Hepatocyte (in vitro differentiated cells): ENCODE results near the gene SMC5. TPM values are rescaled to one million over a fixed set of nuclear protein-coding genes. Genes with fewer than 3 reads are reported as not detected.
A peak's percentile ranks its signal among the peaks of the same experiment; 100 is the strongest.

Experiments
- DNase-seq: peaks from one replicate; pipeline ENCODE4 v3.0.0-alpha.2; 2016; ENCODE audit warnings: low spot score
- H2AFZ ChIP-seq: fragments of 200-600 bp; sonication (generic); 2 replicates; pipeline ENCODE4 v1.6.0; 2016; ENCODE audit warnings: antibody characterized with exemption, mild to moderate bottlenecking
- H3K27ac ChIP-seq: fragments of 200-600 bp; sonication (generic); 2 replicates; pipeline ENCODE4 v1.5.1; 2016; ENCODE audit warnings: mild to moderate bottlenecking
- H3K27me3 ChIP-seq: fragments of 200-600 bp; sonication (generic); 2 replicates; pipeline ENCODE4 v1.6.1; 2016
- H3K36me3 ChIP-seq: fragments of 200-600 bp; sonication (generic); replicated peaks from 2 replicates; pipeline ENCODE4 v1.5.1; 2016; ENCODE audit warnings: low read depth; ENCODE audit not compliant: insufficient read depth
- H3K4me1 ChIP-seq: fragments of 200-600 bp; sonication (generic); 2 replicates; pipeline ENCODE4 v1.5.1; 2016; ENCODE audit warnings: mild to moderate bottlenecking, moderate library complexity; ENCODE audit not compliant: insufficient read depth
- H3K4me2 ChIP-seq: fragments of 200-600 bp; sonication (generic); 2 replicates; pipeline ENCODE4 v1.6.0; 2016
- H3K4me3 ChIP-seq: fragments of 200-600 bp; sonication (generic); 2 replicates; pipeline ENCODE4 v1.5.1; 2016; ENCODE audit warnings: mild to moderate bottlenecking
- H3K79me2 ChIP-seq: fragments of 200-600 bp; sonication (generic); 2 replicates; pipeline ENCODE4 v1.6.0; 2017; ENCODE audit warnings: mild to moderate bottlenecking
- H3K9me2 ChIP-seq: fragments of 200-600 bp; sonication (generic); replicated peaks from 2 replicates; pipeline ENCODE4 v1.6.0; 2017; ENCODE audit warnings: mild to moderate bottlenecking; ENCODE audit not compliant: insufficient read depth
- H3K9me3 ChIP-seq: fragments of 200-600 bp; sonication (generic); 2 replicates; pipeline ENCODE4 v1.5.1; 2016; ENCODE audit warnings: low read depth, mild to moderate bottlenecking
- H4K20me1 ChIP-seq: fragments of 200-600 bp; sonication (generic); 2 replicates; pipeline ENCODE4 v1.6.0; 2016; ENCODE audit warnings: mild to moderate bottlenecking; ENCODE audit not compliant: insufficient read depth, poor library complexity, severe bottlenecking
- EZH2 ChIP-seq: fragments of 200-600 bp; sonication (generic); IDR thresholded peaks from 2 replicates; pipeline ENCODE4 v1.6.1; 2016; ENCODE audit warnings: antibody characterized with exemption, mild to moderate bottlenecking, borderline replicate concordance
- EZH2phosphoT487 ChIP-seq: fragments of 200-600 bp; sonication (generic); IDR thresholded peaks from one replicate; pipeline ENCODE4 v1.6.1; 2018; ENCODE audit warnings: antibody characterized with exemption, mild to moderate bottlenecking, low read depth, moderate library complexity; ENCODE audit not compliant: unreplicated experiment, severe bottlenecking
- WGBS: methylation state at CpG from one replicate; pipeline ENCODE4 v1.1.6; 2016; ENCODE audit warnings: low lambda C conversion rate; ENCODE audit errors: missing lambda C conversion rate; 5-methylcytosine and 5-hydroxymethylcytosine counted together
- polyA plus RNA-seq: library from polyadenylated mRNA; unstranded; fragments of >200 nt; fragmentation: Nextera tagmentation; extraction: Ambion mirVana; gene quantifications from 2 replicates; pipeline ENCODE4 v1.2.1, GENCODE V29; 2016
- total RNA-seq: library from RNA; depleted of rRNA; stranded (reverse); fragments of >200 nt; gene quantifications from 2 replicates; pipeline ENCODE4 v1.2.3, GENCODE V29; 2014
- TF ChIP-seq, protein P1 (sequence below): fragments of 200-600 bp; sonication (generic); IDR thresholded peaks from 2 replicates; pipeline ENCODE4 v1.5.1; 2016; ENCODE audit warnings: antibody characterized with exemption, mild to moderate bottlenecking; ENCODE audit not compliant: poor library complexity

SMC5 gene
- total and polyA plus RNA-seq, 2 experiments from 2014 or later = 14.9 to 30.7 TPM

DNA sequence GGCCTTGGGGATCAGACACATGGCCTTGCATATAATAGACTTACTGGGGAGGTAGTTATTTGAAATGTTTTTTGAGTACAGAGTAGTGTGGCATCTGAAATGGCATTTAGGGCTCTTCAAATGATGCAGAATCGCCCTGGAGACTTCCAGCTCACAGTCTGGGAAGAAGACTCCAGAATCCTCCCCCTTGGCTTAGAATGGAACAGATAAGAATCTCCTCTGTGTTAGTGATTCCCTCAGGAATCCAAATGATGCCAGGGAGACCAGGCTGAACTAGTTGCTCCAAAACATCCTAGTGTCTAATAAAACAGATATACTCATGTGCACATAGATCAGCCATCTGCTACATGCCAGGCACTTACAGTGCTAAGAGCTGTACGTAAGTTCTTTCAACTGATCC is 38.6 kb upstream of the SMC5 start:
- Histone ChIP-seq H3K9me3 (no peaks in the 10 kb centered on the region), H3K79me2 (no peaks in the 10 kb centered on the region), H4K20me1 (no peaks in the 10 kb centered on the region), H3K4me1 (no peaks in the 10 kb centered on the region), H3K36me3 (no peaks in the 10 kb centered on the region), H3K9me2 (no peaks in the 10 kb centered on the region), H3K4me2 (no peak overlapping the region), H3K4me3 (no peak overlapping the region), H3K27ac (no peak overlapping the region), H3K27me3 (no peaks in the 10 kb centered on the region), H2AFZ (no peak overlapping the region)
- TF ChIP-seq, protein P1, sequence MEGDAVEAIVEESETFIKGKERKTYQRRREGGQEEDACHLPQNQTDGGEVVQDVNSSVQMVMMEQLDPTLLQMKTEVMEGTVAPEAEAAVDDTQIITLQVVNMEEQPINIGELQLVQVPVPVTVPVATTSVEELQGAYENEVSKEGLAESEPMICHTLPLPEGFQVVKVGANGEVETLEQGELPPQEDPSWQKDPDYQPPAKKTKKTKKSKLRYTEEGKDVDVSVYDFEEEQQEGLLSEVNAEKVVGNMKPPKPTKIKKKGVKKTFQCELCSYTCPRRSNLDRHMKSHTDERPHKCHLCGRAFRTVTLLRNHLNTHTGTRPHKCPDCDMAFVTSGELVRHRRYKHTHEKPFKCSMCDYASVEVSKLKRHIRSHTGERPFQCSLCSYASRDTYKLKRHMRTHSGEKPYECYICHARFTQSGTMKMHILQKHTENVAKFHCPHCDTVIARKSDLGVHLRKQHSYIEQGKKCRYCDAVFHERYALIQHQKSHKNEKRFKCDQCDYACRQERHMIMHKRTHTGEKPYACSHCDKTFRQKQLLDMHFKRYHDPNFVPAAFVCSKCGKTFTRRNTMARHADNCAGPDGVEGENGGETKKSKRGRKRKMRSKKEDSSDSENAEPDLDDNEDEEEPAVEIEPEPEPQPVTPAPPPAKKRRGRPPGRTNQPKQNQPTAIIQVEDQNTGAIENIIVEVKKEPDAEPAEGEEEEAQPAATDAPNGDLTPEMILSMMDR = no peak
- TF ChIP-seq EZH2 = no peak
- TF ChIP-seq EZH2phosphoT487 = no peak
- WGBS = 92% methylated on average over 2 of the region's 2 CpGs
- DNase-seq = no peak

DNA sequence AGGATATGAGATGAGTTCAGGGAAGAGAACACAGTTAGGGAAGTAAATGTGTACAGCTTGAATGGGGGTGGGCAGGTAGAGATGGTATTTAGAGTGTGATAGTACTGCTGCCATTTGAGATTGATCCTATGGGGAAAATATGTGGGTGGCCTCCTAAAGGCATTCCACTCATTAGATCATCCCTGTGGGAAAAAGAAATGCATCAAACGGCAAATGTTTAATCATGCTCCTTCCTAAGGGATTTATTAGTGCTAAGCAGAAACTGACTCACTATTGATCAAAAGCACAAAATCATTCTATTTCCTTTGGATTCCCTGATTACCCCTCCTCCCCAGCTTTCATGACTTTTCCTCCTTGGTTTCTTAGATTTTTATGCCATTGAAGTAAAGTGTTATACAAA is 36.4 kb upstream of the SMC5 start:
- H2AFZ ChIP-seq = no peak overlapping the region
- TF ChIP-seq, protein P1 = no peak
- TF ChIP-seq EZH2phosphoT487 (no peak), EZH2 (no peak)

DNA sequence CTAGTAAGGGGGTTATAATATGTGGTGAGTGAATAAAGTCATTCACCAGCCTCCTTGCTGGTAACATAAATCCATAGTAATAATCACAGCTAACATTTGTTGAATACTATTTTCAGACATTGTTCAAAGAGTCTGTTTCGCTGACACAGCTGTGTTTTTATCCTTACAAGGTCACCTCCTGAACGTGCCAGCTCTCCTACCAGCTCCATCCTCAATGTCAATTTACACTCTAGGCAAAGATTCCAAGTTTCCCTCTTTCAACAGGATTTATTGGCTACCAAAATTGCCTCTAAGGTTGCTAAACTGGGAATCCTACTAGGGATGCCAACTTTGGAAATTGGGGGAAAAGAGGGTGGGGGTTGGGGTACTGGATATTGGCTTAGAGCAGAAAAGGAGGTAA is 30.7 kb upstream of the SMC5 start:
- H3K4me2 ChIP-seq = no peak overlapping the region
- no peaks in the 10 kb centered on the region for H4K20me1 ChIP-seq
- WGBS = 70% methylated on average over 2 of the region's 2 CpGs
- H3K27ac ChIP-seq = no peak overlapping the region
- H3K27me3 ChIP-seq = no peaks in the 10 kb centered on the region
- no peaks in the 10 kb centered on the region for H3K79me2 ChIP-seq
- H3K9me2 ChIP-seq = no peaks in the 10 kb centered on the region
- H3K4me1 ChIP-seq = no peaks in the 10 kb centered on the region
- H3K9me3 ChIP-seq = no peaks in the 10 kb centered on the region
- TF ChIP-seq, protein P1 = no peak
- TF ChIP-seq EZH2 = no peak
- TF ChIP-seq EZH2phosphoT487 = no peak
- no peak overlapping the region for H3K4me3 ChIP-seq
- no peak overlapping the region for H2AFZ ChIP-seq
- H3K36me3 ChIP-seq = no peaks in the 10 kb centered on the region
- DNase-seq = no peak

More for the DNA sequence above, 36.4 kb upstream of the SMC5 start:
- Histone ChIP-seq H3K27ac (no peak overlapping the region), H3K36me3 (no peaks in the 10 kb centered on the region), H3K4me3 (no peak overlapping the region), H3K4me2 (no peak overlapping the region), H3K27me3 (no peaks in the 10 kb centered on the region), H3K79me2 (no peaks in the 10 kb centered on the region), H4K20me1 (no peaks in the 10 kb centered on the region), H3K9me2 (no peaks in the 10 kb centered on the region), H3K9me3 (no peaks in the 10 kb centered on the region), H3K4me1 (no peaks in the 10 kb centered on the region)
- no peak for DNase-seq
- WGBS = 75% methylated on average over 1 of the region's 1 CpG

DNA sequence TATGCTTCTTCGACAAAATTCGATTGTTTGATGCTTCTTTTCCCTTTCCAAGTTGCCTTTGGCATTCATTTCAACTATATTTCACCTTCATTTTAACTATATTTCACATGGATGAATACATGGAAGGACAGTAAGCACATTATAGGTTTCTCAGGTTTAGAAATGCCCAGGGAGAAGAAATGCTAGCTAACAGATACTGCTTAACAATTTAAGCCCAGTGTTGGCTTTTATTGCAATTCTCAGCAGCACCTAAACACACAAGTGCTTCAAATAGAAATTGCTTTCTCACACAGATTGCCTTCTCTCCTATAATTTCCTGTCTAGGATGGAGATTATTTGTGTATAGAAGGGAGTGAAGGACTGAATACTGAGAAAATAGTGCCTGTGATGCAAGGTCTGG is 30.2 kb upstream of the SMC5 start:
- H3K27ac ChIP-seq = peak overlapping the region; percentile 30
- no peak for DNase-seq
- H2AFZ ChIP-seq = no peak overlapping the region
- peak overlapping the region; percentile 49 for H3K4me2 ChIP-seq
- no peaks in the 10 kb centered on the region for H3K4me1 ChIP-seq
- no peaks in the 10 kb centered on the region for H3K9me3 ChIP-seq
- TF ChIP-seq EZH2phosphoT487 (no peak), EZH2 (no peak)
- TF ChIP-seq, protein P1 = no peak
- H3K4me3 ChIP-seq = no peak overlapping the region
- no peaks in the 10 kb centered on the region for H3K27me3 ChIP-seq
- H3K79me2 ChIP-seq = no peaks in the 10 kb centered on the region
- H3K9me2 ChIP-seq = no peaks in the 10 kb centered on the region
- no peaks in the 10 kb centered on the region for H4K20me1 ChIP-seq
- WGBS = 89% methylated on average over 2 of the region's 2 CpGs
- no peaks in the 10 kb centered on the region for H3K36me3 ChIP-seq
